GM20000 (cell line): Measurements from ENCODE around the gene B4GALNT2.
A peak's percentile ranks its signal among the peaks of the same experiment; 100 is the strongest.

ENCODE experiments used
- DNase-seq: peaks from one replicate; pipeline ENCODE4 v3.0.0; 2012; ENCODE audit warnings: low spot score
- CTCF ChIP-seq: IDR thresholded peaks from 2 replicates; pipeline ENCODE4 v1.5.1; 2012; ENCODE audit warnings: mild to moderate bottlenecking, control low read depth; ENCODE audit errors: extremely low read depth, missing control alignments

B4GALNT2 gene

GRCh38 chr17:49209061-49209571 is 76.5 kb downstream of the B4GALNT2 start:
- no peak for TF ChIP-seq CTCF
- DNase-seq: no peak

- peak; percentile 87 for DNase-seq
- no peak for TF ChIP-seq CTCF
These were observed 77.8 kb downstream of the B4GALNT2 start, which contains the start of the genes ABI3 and GNGT2 for GRCh38 chr17:49210158-49211029. Gene ABI3, plus strand, starts transcription at chr17:49210707. Its CDS starts 18 bp downstream, at chr17:49210725. Gene GNGT2, minus strand, starts transcription at chr17:49210574. Its CDS starts 3,152 bp downstream, at chr17:49207422.

- no peak for TF ChIP-seq CTCF
- no peak for DNase-seq
These were observed 80.8 kb downstream of the B4GALNT2 start for GRCh38 chr17:49213399-49213798.

GRCh38 chr17:49213847-49214246 is 81.3 kb downstream of the B4GALNT2 start:
- no peak for DNase-seq
- no peak for TF ChIP-seq CTCF

GRCh38 chr17:49214676-49215360 is 82.2 kb downstream of the B4GALNT2 start:
- no peak for TF ChIP-seq CTCF

GRCh38 chr17:49216482-49216881 is 83.9 kb downstream of the B4GALNT2 start:
- DNase-seq: no peak
- TF ChIP-seq CTCF: no peak

More at GRCh38 chr17:49214676-49215360, 82.2 kb downstream of the B4GALNT2 start:
- DNase-seq: peak; percentile 56
